ENCODE results near the gene MCCC2.

MCCC2 gene

GRCh38 chr5:71587766-71588532 is 809 bp downstream of the MCCC2 start:
- TF ChIP-seq CTCF (IDR thresholded peaks at IDR 0.05; ENCODE audit: low read depth, low read length): no peak
- peak overlapping the region; percentile 77 for H3K4me3 ChIP-seq (ENCODE audit: low read depth, low read length)
- in situ Hi-C loops (cut with HindIII; ENCODE audit: low sequenced_read_pairs): no loop called here
- DNase-seq (ENCODE audit: low read depth, low spot score): no peak

DNA sequence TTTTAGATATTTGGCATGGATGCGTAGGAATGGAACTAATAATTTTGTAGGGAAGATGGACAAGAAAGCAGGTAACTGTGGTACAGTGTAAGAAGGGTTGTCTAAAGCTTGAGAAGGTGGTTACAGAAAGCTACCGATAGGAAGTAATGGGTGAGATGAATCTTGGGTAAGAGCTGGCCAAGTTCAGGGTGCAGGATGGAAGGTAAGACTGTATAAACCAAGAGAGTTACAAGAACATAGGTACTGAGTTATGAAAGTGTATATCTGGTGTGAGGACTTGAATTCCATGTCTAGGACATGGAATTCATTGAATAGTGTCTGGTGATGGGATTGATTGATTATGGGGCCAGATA is 1.4 kb downstream of the MCCC2 start:
- TF ChIP-seq CTCF (IDR thresholded peaks at IDR 0.05; ENCODE audit: low read depth, low read length): no peak
- in situ Hi-C loops (cut with HindIII; ENCODE audit: low sequenced_read_pairs): no loop called here
- H3K4me3 ChIP-seq (ENCODE audit: low read depth, low read length): no peak overlapping the region
- no peak for DNase-seq (ENCODE audit: low read depth, low spot score)

DNA sequence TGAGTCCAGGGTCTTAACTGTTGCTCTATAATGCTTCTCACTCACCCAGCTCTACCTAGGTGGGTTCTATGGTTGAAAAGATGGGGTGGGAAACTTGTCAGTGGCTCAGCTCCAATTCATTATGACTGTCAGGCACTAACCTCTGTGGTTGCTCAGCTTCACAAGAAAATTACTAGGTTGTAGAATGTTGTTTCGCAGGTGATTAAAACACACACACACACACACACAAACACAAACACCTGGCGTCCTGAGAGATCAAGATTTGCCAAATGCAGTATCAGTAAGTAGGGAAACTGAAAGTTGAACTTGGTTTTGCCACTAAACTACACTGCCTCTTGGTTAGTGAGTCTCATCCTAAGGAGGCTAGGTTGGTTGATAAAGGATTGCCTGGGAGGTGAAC is 2.8 kb downstream of the MCCC2 start:
- DNase-seq (ENCODE audit: low read depth, low spot score): no peak
- H3K4me3 ChIP-seq (ENCODE audit: low read depth, low read length): no peak overlapping the region
- in situ Hi-C loops (cut with HindIII; ENCODE audit: low sequenced_read_pairs): no loop called here
- no peak for TF ChIP-seq CTCF (IDR thresholded peaks at IDR 0.05; ENCODE audit: low read depth, low read length)

GRCh38 chr5:71591100-71591499 is 4.0 kb downstream of the MCCC2 start:
- DNase-seq (ENCODE audit: low read depth, low spot score): no peak
- in situ Hi-C loops (cut with HindIII; ENCODE audit: low sequenced_read_pairs): no loop called here
- no peak overlapping the region for H3K4me3 ChIP-seq (ENCODE audit: low read depth, low read length)
- TF ChIP-seq CTCF (IDR thresholded peaks at IDR 0.05; ENCODE audit: low read depth, low read length): no peak

DNA sequence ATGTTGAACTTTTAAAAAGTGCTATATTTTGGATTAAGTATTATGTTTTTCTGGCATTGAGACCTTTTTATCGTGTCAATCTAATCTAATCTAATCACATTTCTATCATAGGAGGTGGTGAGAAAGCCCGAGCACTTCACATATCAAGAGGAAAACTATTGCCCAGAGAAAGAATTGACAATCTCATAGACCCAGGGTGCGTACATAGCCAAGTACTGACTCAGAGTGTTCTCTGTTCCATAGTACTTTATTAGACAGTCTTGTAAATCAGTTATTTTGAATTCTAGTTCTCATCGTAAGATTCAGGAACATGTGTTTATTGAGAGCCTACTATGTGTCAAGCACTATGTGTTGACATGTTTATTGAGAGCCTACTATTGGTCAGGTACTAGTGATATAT is 9.0 kb downstream of the MCCC2 start:
- TF ChIP-seq CTCF (IDR thresholded peaks at IDR 0.05; ENCODE audit: low read depth, low read length): no peak
- in situ Hi-C loops (cut with HindIII; ENCODE audit: low sequenced_read_pairs): no loop called here
- no peak overlapping the region for H3K4me3 ChIP-seq (ENCODE audit: low read depth, low read length)
- no peak for DNase-seq (ENCODE audit: low read depth, low spot score)

GRCh38 chr5:71597001-71597400 is 9.9 kb downstream of the MCCC2 start:
- TF ChIP-seq CTCF (IDR thresholded peaks at IDR 0.05; ENCODE audit: low read depth, low read length): no peak
- in situ Hi-C loops (cut with HindIII; ENCODE audit: low sequenced_read_pairs): no loop called here
- no peak for DNase-seq (ENCODE audit: low read depth, low spot score)
- H3K4me3 ChIP-seq (ENCODE audit: low read depth, low read length): no peak overlapping the region

All from astrocyte of the spinal cord (primary cell).